OCI-LY7 (cell line): Measurements from ENCODE around the gene AOC2.

Source experiments
- CTCF ChIP-seq: fragments of 200-600 bp; sonication (generic); conservative IDR thresholded peaks from 2 replicates; pipeline ENCODE4 v1.5.1; 2014; ENCODE audit warnings: mild to moderate bottlenecking, antibody characterized with exemption, low read length, moderate library complexity, mixed read lengths
- EZH2phosphoT487 ChIP-seq: fragments of 200-600 bp; sonication (generic); IDR thresholded peaks from 2 replicates; pipeline ENCODE4 v1.6.1; 2018; ENCODE audit warnings: low read depth, borderline replicate concordance, mild to moderate bottlenecking, mixed run types, antibody characterized with exemption, low read length, moderate library complexity, mixed read lengths

GRCh38 chr17:42866216-42866615 lies 21.8 kb downstream of the AOC2 start:
- no peak for TF ChIP-seq CTCF
- TF ChIP-seq EZH2phosphoT487: no peak
